RWPE1 (cell line): ENCODE data around the gene KIAA1217.
"Not testable (repeated sequence)": the region's sequence is repeated elsewhere in the genome, so short reads cannot be mapped to it uniquely, and the experiment has no call there.

Experiments used
- CTCF ChIA-PET: fragments of 350-600 bp; sonication (Branson Sonifier 250); formaldehyde crosslinking; extraction: SDS; loops from one replicate; lab custom pipeline; 2021; lab: Yijun Ruan, JAX
- POLR2A ChIA-PET: fragments of 400-600 bp; formaldehyde crosslinking; extraction: SDS; loops from one replicate; lab custom pipeline; 2020; ENCODE audit warnings: antibody characterized with exemption; ENCODE audit not compliant: low non-redundant PET; lab: Yijun Ruan, JAX
- DNase-seq: peaks from one replicate; pipeline ENCODE4 v3.0.0; 2012; ENCODE audit warnings: low spot score
- H3K27ac ChIP-seq: fragments of 450-650 bp; 2 replicates; pipeline ENCODE4 v1.5.1; 2017
- CTCF ChIP-seq: fragments of 450-650 bp; conservative IDR thresholded peaks from 2 replicates; pipeline ENCODE4 v1.5.1; 2017; ENCODE audit warnings: low read depth, mild to moderate bottlenecking

The KIAA1217 gene

GRCh38 chr10:24344695-24345463, 135.9 kb downstream of the KIAA1217 start:
- POLR2A ChIA-PET, result no interaction called here
- TF ChIP-seq CTCF, result no peak
- DNase-seq, result no peak
- CTCF ChIA-PET, result interaction anchor here (0.6 kb wide), 1 partner anchor 253 kb away, joined by 3 read pairs; no protein-coding TSS in a partner anchor
- peak overlapping the region; percentile 60; the same call in 1 of the 2 replicates for H3K27ac ChIP-seq

- DNase-seq, result no peak
- TF ChIP-seq CTCF, result no peak
- POLR2A ChIA-PET, result no interaction called here
- CTCF ChIA-PET, result interaction anchor here (0.7 to 0.9 kb wide), 3 partner anchors 144 to 1189 kb away, joined by 3 to 4 read pairs (median 4); no protein-coding TSS in a partner anchor
- peak overlapping the region; percentile 58 for H3K27ac ChIP-seq
Measured at GRCh38 chr10:24346877-24347519, 138.1 kb downstream of the KIAA1217 start.

GRCh38 chr10:24349379-24350001, 140.6 kb downstream of the KIAA1217 start:
- peak; percentile 29 for DNase-seq
- ChIA-PET CTCF (interaction anchor here (0.6 kb wide), 1 partner anchor 859 kb away, joined by 7 read pairs; no protein-coding TSS in a partner anchor), POLR2A (no interaction called here)
- no peak overlapping the region for H3K27ac ChIP-seq
- no peak for TF ChIP-seq CTCF

- no peak for TF ChIP-seq CTCF
- ChIA-PET POLR2A (no interaction called here), CTCF (no interaction called here)
- no peak for DNase-seq
- H3K27ac ChIP-seq, result no peak overlapping the region
Measured at GRCh38 chr10:24350070-24350921, 141.4 kb downstream of the KIAA1217 start.

- CTCF ChIA-PET, result not testable (repeated sequence)
Measured at GRCh38 chr10:24350922-24351225, 141.9 kb downstream of the KIAA1217 start.

GRCh38 chr10:24351961-24352360, 143.0 kb downstream of the KIAA1217 start:
- POLR2A ChIA-PET, result no interaction called here
- CTCF ChIA-PET, result no interaction called here
- no peak for TF ChIP-seq CTCF
- DNase-seq, result no peak
- no peak overlapping the region for H3K27ac ChIP-seq

More at GRCh38 chr10:24350922-24351225, 141.9 kb downstream of the KIAA1217 start:
- POLR2A ChIA-PET, DNase-seq, H3K27ac ChIP-seq: not testable (repeated sequence)
